HUES64 (cell line): Measurements from ENCODE around the gene CC2D1A. TPM values are rescaled to one million over a fixed set of nuclear protein-coding genes. Genes with fewer than 3 reads are reported as not detected.

ENCODE experiments used
- H3K27ac ChIP-seq: 2 replicates; pipeline ENCODE4 v1.7.0; 2013; ENCODE audit warnings: low read depth, low read length, inconsistent platforms
- H3K27me3 ChIP-seq: 2 replicates; pipeline ENCODE4 v1.6.1; 2013; ENCODE audit warnings: mild to moderate bottlenecking, low read length; ENCODE audit not compliant: insufficient read depth
- H3K36me3 ChIP-seq: 2 replicates; pipeline ENCODE4 v1.6.1; 2013; ENCODE audit warnings: mild to moderate bottlenecking, low read length; ENCODE audit not compliant: insufficient read depth
- H3K4me1 ChIP-seq: 2 replicates; pipeline ENCODE4 v1.6.1; 2013; ENCODE audit warnings: mild to moderate bottlenecking, low read length, moderate library complexity; ENCODE audit not compliant: insufficient read depth
- H3K4me3 ChIP-seq: 2 replicates; pipeline ENCODE4 v1.5.1; 2013; ENCODE audit warnings: mild to moderate bottlenecking, low read length, moderate library complexity
- H3K9ac ChIP-seq: 2 replicates; pipeline ENCODE4 v1.6.1; 2013; ENCODE audit warnings: mild to moderate bottlenecking, low read depth, low read length
- H3K9me3 ChIP-seq: 2 replicates; pipeline ENCODE4 v1.6.1; 2013; ENCODE audit warnings: low read depth, low read length; ENCODE audit not compliant: insufficient read depth
- WGBS: fragments of 150-250, 120-280 bp; methylation state at CpG from one replicate; pipeline ENCODE4 v1.1.7; 2013; ENCODE audit warnings: missing lambda C conversion rate; 5-methylcytosine and 5-hydroxymethylcytosine counted together
- polyA plus RNA-seq, 2 experiments: library from polyadenylated mRNA; stranded (reverse); fragments of 50-300 nt; gene quantifications; one replicate each; pipeline ENCODE4 v1.2.3, GENCODE V29; 2013

CC2D1A gene
- polyA plus RNA-seq (2013, experiment 1 of 2), result 16.8 TPM
- 16.7 TPM for polyA plus RNA-seq (2013, experiment 2 of 2)

DNA sequence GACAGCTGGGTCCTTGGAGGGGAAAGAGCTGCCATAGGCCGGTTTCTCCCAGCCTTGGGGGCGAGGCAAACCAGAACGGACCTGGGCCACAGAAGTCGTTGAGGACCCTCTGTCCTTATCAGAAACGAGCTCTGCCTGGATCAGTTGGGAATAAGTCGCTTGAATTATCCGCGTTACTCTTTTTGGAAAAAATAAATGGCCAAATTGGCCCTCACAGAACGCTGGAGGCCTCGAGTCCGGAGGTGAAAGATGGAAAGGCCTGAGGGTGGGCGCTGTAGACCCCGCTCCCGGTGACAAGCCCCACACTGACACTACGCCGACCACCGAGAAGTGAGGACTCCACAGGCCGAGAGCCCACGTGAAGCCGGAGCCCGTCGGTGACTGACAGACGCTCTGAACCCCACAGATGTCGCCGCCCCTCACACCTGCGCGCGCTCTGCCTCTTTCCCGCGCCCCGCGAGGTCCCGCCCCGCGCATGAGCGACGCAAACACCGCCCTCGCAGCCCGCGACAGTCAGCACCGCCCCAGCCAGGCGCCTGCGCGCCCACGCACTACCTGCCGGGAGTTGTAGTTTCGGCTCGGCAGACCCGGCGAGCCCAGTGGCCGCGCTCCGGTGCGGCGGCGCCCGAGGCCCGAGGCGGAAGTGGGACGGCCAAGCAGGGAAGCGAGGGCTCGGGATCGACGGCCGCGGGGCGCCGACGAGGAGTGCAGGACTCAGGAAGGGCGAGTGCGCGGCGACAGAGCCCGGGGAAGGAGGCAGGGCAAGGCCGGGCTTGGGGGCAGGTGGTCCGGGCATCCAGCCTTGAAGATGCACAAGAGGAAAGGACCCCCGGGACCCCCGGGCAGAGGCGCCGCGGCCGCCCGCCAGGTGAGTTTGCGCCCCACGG lies at the start of gene CC2D1A, which contains the start of gene BRME1:
Gene CC2D1A, plus strand, starts transcription at position 568 of the 887 bp plus-strand sequence. Its CDS starts 241 bp downstream, at position 809.
Gene BRME1, minus strand, starts transcription at position 484 of the 887 bp plus-strand sequence. CDS start 1,225 bp downstream, outside the sequence.
- peaks cover 10% of the 10 kb centered on the region for H3K36me3 ChIP-seq
- peak within 1 kb of the TSS; percentile 76 for H3K9ac ChIP-seq
- H3K27ac ChIP-seq, result no peak within 1 kb of the TSS
- peaks cover 13% of the 10 kb centered on the region for H3K27me3 ChIP-seq
- 13% methylated on average over 86 of the region's 86 CpGs for WGBS
- H3K4me3 ChIP-seq, result peak within 1 kb of the TSS; percentile 82
- 0 out of 2 replicates have a peak, but pooled peaks cover 3% of the 10 kb centered on the region for H3K4me1 ChIP-seq
- no peaks in the 10 kb centered on the region for H3K9me3 ChIP-seq

DNA sequence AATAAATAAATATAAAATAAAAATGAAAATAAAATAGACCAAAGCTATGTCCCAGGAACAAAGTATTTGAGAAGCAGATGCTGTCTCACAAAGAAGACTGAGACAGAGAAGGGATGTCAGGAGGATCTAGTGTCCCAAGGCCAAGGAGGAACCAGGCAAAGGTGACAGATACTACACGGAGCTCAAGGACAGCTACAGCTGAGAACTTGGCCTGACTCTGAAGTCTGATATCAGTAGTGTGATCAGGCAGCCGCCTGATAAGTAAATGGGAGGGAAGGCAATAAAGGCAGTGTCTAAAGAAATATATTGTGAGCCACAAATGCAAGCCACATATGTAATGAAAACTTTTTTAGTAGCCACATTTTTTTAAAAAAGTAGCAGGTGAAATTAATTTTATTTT lies 49.5 kb upstream of the CC2D1A start:
- Histone ChIP-seq H3K4me3 (no peak overlapping the region), H3K9ac (no peak overlapping the region), H3K9me3 (no peaks in the 10 kb centered on the region), H3K4me1 (peaks cover 2% of the 10 kb centered on the region), H3K36me3 (no peaks in the 10 kb centered on the region), H3K27me3 (no peaks in the 10 kb centered on the region), H3K27ac (no peak overlapping the region)
- 86% methylated on average over 2 of the region's 2 CpGs for WGBS

DNA sequence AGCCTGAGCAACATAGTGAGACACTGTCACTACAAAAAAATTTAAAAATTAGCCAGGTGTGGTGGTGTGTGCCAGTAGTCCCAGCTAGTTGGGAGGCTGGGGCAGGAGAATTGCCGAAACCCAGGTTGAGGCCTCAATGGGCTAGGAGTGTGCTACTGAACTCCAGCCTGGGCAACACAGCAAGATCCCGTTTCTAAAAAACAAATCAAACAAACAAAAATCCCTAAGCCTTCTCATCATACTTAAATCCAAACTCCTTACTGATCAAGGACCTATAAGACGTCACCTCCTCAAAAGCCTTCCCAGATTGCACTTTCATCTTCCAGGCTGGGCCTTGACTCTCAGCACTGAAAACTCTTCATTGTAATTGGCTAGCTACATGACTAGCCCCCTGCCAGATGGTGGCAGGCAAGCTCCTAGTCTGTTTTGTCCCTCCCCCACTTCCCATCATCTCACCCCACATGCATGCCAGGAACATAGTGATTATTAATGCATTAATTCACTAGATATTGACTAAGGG lies 46.6 kb upstream of the CC2D1A start:
- 89% methylated on average over 3 of the region's 3 CpGs for WGBS
- Histone ChIP-seq H3K27ac (no peak overlapping the region), H3K9me3 (no peaks in the 10 kb centered on the region)

DNA sequence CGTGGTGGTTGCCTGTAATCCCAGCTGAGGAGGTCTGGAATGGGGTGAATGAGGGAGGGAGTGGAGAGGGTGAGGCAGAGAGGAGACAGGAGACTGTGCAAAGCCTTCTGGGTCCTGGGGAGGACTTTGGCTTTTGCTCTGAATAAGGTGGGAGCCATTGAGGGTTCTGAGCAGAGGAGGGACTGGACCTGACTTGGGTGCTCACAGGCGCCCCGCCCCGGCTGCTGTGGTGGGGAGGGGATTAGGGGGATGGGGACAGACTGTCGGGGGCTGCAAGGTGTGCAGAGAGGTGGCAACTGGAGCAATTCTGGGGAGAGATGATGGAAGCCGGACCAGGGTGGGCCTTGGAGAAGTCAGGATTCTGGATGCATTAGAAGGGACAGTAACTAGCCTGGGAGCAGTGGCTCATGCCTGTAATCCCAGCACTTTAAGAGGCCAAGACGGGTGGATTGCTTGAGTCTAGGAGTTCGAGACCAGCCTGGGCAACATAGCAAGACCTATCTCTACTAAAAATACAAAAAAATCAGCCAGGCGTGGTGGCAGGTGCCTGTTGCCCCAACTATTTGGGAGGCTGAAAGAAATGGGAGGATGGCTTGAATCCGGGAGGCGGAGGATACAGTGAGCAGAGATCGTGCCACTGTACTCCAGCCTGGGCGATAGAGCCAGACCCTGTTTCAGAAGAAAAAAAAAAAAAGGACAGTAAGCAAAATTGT lies 45.2 kb upstream of the CC2D1A start:
- Histone ChIP-seq H3K9me3 (no peaks in the 10 kb centered on the region), H3K27me3 (peaks cover 27% of the 10 kb centered on the region), H3K36me3 (no peaks in the 10 kb centered on the region), H3K4me3 (no peak overlapping the region), H3K9ac (no peak overlapping the region), H3K4me1 (peaks cover 8% of the 10 kb centered on the region), H3K27ac (no peak overlapping the region)
- 89% methylated on average over 13 of the region's 13 CpGs for WGBS

More for the DNA sequence above, 46.6 kb upstream of the CC2D1A start:
- Histone ChIP-seq H3K36me3 (no peaks in the 10 kb centered on the region), H3K27me3 (peaks cover 17% of the 10 kb centered on the region), H3K4me1 (peaks cover 8% of the 10 kb centered on the region), H3K9ac (no peak overlapping the region), H3K4me3 (no peak overlapping the region)

DNA sequence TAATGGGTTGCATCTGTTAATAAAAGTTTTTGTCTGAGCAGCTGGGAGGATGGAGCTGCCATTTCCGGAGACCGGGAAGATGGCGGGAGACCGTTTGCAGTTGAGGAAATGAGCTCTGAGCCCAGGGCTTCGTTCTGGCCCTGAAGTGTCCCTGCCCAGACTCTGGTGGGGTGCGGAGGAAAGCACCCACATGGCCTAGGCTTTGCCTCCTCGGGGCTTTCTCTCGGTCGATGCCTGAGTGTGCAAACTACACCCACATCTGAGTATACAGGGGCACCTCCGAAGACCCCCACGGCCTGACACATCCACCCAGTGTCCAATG lies 44.6 kb upstream of the CC2D1A start:
- peak overlapping the region; percentile 9; the same call in 1 of the 2 replicates for H3K27ac ChIP-seq
- 84% methylated on average over 11 of the region's 11 CpGs for WGBS
- peaks cover 11% of the 10 kb centered on the region for H3K4me1 ChIP-seq
- H3K36me3 ChIP-seq, result no peaks in the 10 kb centered on the region
- H3K27me3 ChIP-seq, result peaks cover 32% of the 10 kb centered on the region
- peak overlapping the region; percentile 61 for H3K9ac ChIP-seq
- H3K9me3 ChIP-seq, result no peaks in the 10 kb centered on the region
- H3K4me3 ChIP-seq, result peak overlapping the region; percentile 55; the same call in 1 of the 2 replicates

GRCh38 chr19:13861714-13862531 lies 44.1 kb upstream of the CC2D1A start:
- Histone ChIP-seq H3K9me3 (no peaks in the 10 kb centered on the region), H3K27ac (peak overlapping the region; percentile 9), H3K4me3 (peak overlapping the region; percentile 55), H3K27me3 (peaks cover 38% of the 10 kb centered on the region), H3K9ac (peak overlapping the region; percentile 61), H3K36me3 (no peaks in the 10 kb centered on the region), H3K4me1 (peaks cover 11% of the 10 kb centered on the region)
- 16% methylated on average over 27 of the region's 27 CpGs for WGBS

DNA sequence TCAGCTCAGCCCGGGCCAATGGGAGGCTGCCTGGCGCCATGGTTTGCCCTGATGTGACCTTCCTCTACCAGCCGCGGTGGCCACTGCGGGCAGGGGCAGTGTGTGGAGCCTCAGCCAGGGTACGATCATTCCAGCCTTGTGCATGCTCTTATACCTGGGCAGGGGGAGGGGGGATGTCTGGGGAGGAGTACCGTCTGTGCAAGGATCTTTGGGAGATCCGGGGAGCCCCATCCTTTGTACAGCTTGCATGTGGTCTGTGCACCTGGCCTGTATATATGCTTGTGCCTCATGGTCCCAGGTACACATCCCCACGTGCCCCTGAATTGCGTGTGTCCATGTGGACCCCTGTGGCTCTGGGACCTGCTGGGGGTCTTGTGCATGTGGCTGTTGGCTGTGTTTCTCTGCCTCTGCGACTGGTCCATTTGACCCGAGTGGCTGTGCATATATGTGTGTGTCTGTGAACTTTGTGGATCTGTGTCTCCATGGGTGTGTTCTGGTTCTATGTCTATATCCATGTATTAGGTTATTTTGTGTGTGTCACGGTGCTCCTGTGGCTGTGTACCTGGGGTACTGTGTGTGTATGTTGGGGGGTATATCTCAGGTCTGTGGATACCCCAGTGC lies 41.8 kb upstream of the CC2D1A start:
- no peaks in the 10 kb centered on the region for H3K9me3 ChIP-seq
- 36% methylated on average over 13 of the region's 13 CpGs for WGBS
- no peak overlapping the region for H3K4me3 ChIP-seq
- H3K27me3 ChIP-seq, result peaks cover 60% of the 10 kb centered on the region
- no peak overlapping the region for H3K9ac ChIP-seq
- peaks cover 11% of the 10 kb centered on the region for H3K4me1 ChIP-seq
- no peaks in the 10 kb centered on the region for H3K36me3 ChIP-seq
- H3K27ac ChIP-seq, result no peak overlapping the region

DNA sequence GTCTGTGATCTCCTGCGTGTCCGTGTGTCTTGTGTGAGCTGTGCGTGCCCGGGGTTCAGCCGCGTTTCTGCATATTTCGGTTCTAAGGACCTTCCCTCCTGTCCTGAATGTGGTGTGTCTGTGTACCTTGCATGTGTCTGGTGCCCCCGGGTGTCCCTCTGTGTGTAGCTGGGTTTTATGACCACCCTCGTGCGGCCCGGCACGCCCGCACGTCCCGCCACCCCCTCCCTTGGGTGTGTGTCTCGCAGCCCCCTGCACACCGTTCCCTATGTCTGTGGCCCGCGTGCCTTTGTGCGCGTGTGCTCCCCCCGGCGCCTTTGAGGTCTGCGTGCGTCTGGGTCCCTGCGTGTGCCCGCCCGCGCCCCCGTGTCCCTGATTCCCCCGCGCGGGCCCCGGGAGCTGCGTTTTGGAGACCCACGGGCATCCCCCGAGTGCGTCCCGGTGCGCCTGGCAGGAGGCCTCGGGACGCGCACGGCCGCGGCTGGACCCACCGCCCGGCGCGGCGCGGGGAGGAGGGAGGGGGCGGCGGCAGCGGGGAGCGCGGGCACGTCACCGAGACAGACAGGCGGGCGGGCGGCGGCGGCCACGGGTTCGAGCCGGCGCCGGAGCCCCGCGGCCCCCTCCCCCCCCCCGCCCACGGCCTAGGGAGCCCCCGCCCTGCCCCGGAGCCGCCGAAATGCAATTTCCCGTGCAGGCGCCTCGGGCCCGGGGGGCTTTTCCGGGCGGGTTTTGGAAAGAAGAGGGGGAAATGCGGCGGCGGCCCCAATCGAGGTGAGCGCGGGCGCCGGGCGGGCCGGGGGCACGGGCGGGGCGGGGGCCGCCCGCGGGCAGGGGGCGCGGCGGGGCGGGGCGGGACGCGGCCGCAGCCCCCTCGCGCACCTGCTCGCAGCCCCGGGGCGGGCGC lies 41.1 kb upstream of the CC2D1A start:
- 11% methylated on average over 91 of the region's 113 CpGs for WGBS
- peak overlapping the region; percentile 45 for H3K4me3 ChIP-seq
- H3K4me1 ChIP-seq, result peaks cover 11% of the 10 kb centered on the region
- H3K27ac ChIP-seq, result no peak overlapping the region
- peaks cover 68% of the 10 kb centered on the region for H3K27me3 ChIP-seq
- H3K9me3 ChIP-seq, result no peaks in the 10 kb centered on the region
- H3K9ac ChIP-seq, result no peak overlapping the region
- H3K36me3 ChIP-seq, result no peaks in the 10 kb centered on the region

- no peak overlapping the region for H3K9ac ChIP-seq
- peak overlapping the region; percentile 45 for H3K4me3 ChIP-seq
- no peak overlapping the region for H3K27ac ChIP-seq
- H3K36me3 ChIP-seq, result no peaks in the 10 kb centered on the region
- peaks cover 11% of the 10 kb centered on the region for H3K4me1 ChIP-seq
- H3K9me3 ChIP-seq, result no peaks in the 10 kb centered on the region
- H3K27me3 ChIP-seq, result peaks cover 75% of the 10 kb centered on the region
- WGBS, result 5% methylated on average over 82 of the region's 82 CpGs
These were observed 40.2 kb upstream of the CC2D1A start for GRCh38 chr19:13865571-13866462.
